Measurements from ENCODE around the gene GPRIN1.
A peak's percentile ranks its signal among the peaks of the same experiment; 100 is the strongest.

The GPRIN1 gene

GRCh38 chr5:176612855-176613254, 2.9 kb upstream of the GPRIN1 start:
- TF ChIP-seq REST (IDR thresholded peaks at IDR 0.05; ENCODE audit: insufficient replicate concordance, low read depth) (no peak), GABPA (IDR thresholded peaks at IDR 0.05; ENCODE audit: low read depth) (no peak), SPI1 (IDR thresholded peaks at IDR 0.05; ENCODE audit: borderline replicate concordance, low read depth) (no peak), CTCF (IDR thresholded peaks at IDR 0.05; ENCODE audit: insufficient read depth, low read length) (no peak), POLR2AphosphoS5 (IDR thresholded peaks at IDR 0.05; ENCODE audit: low read depth) (no peak)
- H3K27me3 ChIP-seq (ENCODE audit: insufficient read depth, poor library complexity, severe bottlenecking) = peaks cover 25% of the 10 kb centered on the region
- no peak overlapping the region for H3K4me3 ChIP-seq (replicated peaks; ENCODE audit: insufficient read depth, low read length)
- H3K27ac ChIP-seq (replicated peaks) = no peak overlapping the region
- DNase-seq (ENCODE audit: low read depth in 1 of 2, low spot score in 1 of 2) = no peak

- H3K27me3 ChIP-seq (ENCODE audit: insufficient read depth, poor library complexity, severe bottlenecking) = peaks cover 23% of the 10 kb centered on the region
- no peak for TF ChIP-seq CTCF (IDR thresholded peaks at IDR 0.05; ENCODE audit: insufficient read depth, low read length)
- TF ChIP-seq POLR2AphosphoS5 (IDR thresholded peaks at IDR 0.05; ENCODE audit: low read depth) = no peak
- no peak for TF ChIP-seq REST (IDR thresholded peaks at IDR 0.05; ENCODE audit: insufficient replicate concordance, low read depth)
- no peak for TF ChIP-seq GABPA (IDR thresholded peaks at IDR 0.05; ENCODE audit: low read depth)
- no peak for TF ChIP-seq SPI1 (IDR thresholded peaks at IDR 0.05; ENCODE audit: borderline replicate concordance, low read depth)
- H3K27ac ChIP-seq (replicated peaks) = no peak overlapping the region
- no peak for DNase-seq (ENCODE audit: low read depth in 1 of 2, low spot score in 1 of 2)
- H3K4me3 ChIP-seq (replicated peaks; ENCODE audit: insufficient read depth, low read length) = no peak overlapping the region
These were observed 2.1 kb upstream of the GPRIN1 start for GRCh38 chr5:176612008-176612407.

- peak; percentile 95 for TF ChIP-seq REST (IDR thresholded peaks at IDR 0.05; ENCODE audit: insufficient replicate concordance, low read depth)
- no peak for TF ChIP-seq SPI1 (IDR thresholded peaks at IDR 0.05; ENCODE audit: borderline replicate concordance, low read depth)
- no peak for TF ChIP-seq POLR2AphosphoS5 (IDR thresholded peaks at IDR 0.05; ENCODE audit: low read depth)
- H3K4me3 ChIP-seq (replicated peaks; ENCODE audit: insufficient read depth, low read length) = no peak overlapping the region
- H3K27ac ChIP-seq (replicated peaks) = no peak overlapping the region
- peak; percentile 38 to 46 for DNase-seq (ENCODE audit: low read depth in 1 of 2, low spot score in 1 of 2)
- peaks cover 23% of the 10 kb centered on the region for H3K27me3 ChIP-seq (ENCODE audit: insufficient read depth, poor library complexity, severe bottlenecking)
These were observed 1.5 kb upstream of the GPRIN1 start for GRCh38 chr5:176611435-176611834.

- no peak for DNase-seq (ENCODE audit: low read depth in 1 of 2, low spot score in 1 of 2)
- Histone ChIP-seq H3K4me3 (replicated peaks; ENCODE audit: insufficient read depth, low read length) (peak overlapping the region; percentile 67), H3K27ac (replicated peaks) (no peak overlapping the region), H3K27me3 (ENCODE audit: insufficient read depth, poor library complexity, severe bottlenecking) (peaks cover 23% of the 10 kb centered on the region)
- TF ChIP-seq SPI1 (IDR thresholded peaks at IDR 0.05; ENCODE audit: borderline replicate concordance, low read depth) (no peak), CTCF (IDR thresholded peaks at IDR 0.05; ENCODE audit: insufficient read depth, low read length) (no peak), POLR2AphosphoS5 (IDR thresholded peaks at IDR 0.05; ENCODE audit: low read depth) (no peak), REST (IDR thresholded peaks at IDR 0.05; ENCODE audit: insufficient replicate concordance, low read depth) (no peak), GABPA (IDR thresholded peaks at IDR 0.05; ENCODE audit: low read depth) (no peak)
These were observed 448 bp upstream of the GPRIN1 start for GRCh38 chr5:176610435-176610773.

All from HL-60 (cell line).